HCT116 (cell line): ENCODE data around the gene TSPOAP1. TPM values are rescaled to one million over a fixed set of nuclear protein-coding genes. Genes with fewer than 3 reads are reported as not detected.

Source experiments
- ATAC-seq: fragments of 200-7000 bp; cut with Tn5 transposase; 2 replicates; pipeline ENCODE4 v1.9.1; 2020; ENCODE audit warnings: mild to moderate bottlenecking, moderate library complexity
- BruUV-seq: library from RNA; stranded (reverse); fragments of 400-500 nt; replicated peaks from 2 replicates; lab custom pipeline; 2021; lab: Mats Ljungman, UMichigan
- CTCF ChIA-PET: fragments of 300-600 bp; sonication (Branson Sonifier 250); formaldehyde crosslinking; loops from one replicate; lab custom pipeline; 2021; ENCODE audit warnings: antibody characterized with exemption; lab: Charles Lee
- POLR2A ChIA-PET: fragments of 300-600, 350-600 bp; sonication (Branson Sonifier 250); formaldehyde crosslinking; loops from one replicate; lab custom pipeline; 2021; ENCODE audit warnings: antibody characterized with exemption; lab: Charles Lee
- RAD21 ChIA-PET, 2 experiments: fragments of 300-600 bp; sonication (Branson Sonifier 250); formaldehyde crosslinking; loops; one replicate each; lab custom pipeline; 2023; ENCODE audit warnings: low total read pairs in 2 of 2; ENCODE audit not compliant: uncharacterized antibody in 2 of 2, unreplicated experiment in 2 of 2, low non-redundant PET in 1 of 2; lab: Charles Lee
- DNase-seq: peaks from one replicate; pipeline ENCODE4 v3.0.0-alpha.2; 2010; ENCODE audit warnings: low read depth, low spot score
- H2AFZ ChIP-seq: fragments of 200-600 bp; shearing (Covaris generic), sonication (generic); 2 replicates; pipeline ENCODE4 v1.6.1; 2017; ENCODE audit warnings: low read depth, mixed run types, mixed read lengths, antibody characterized with exemption, low read length; ENCODE audit not compliant: poor library complexity, severe bottlenecking
- H3K27ac ChIP-seq: 2 replicates; pipeline ENCODE4 v1.5.1; 2012; ENCODE audit warnings: low read depth, low read length
- H3K27me3 ChIP-seq: fragments of 200-600 bp; sonication (generic); 2 replicates; pipeline ENCODE4 v1.6.1; 2016; ENCODE audit warnings: mixed run types, low read length, mixed read lengths; ENCODE audit not compliant: insufficient read depth
- H3K36me3 ChIP-seq, 2 experiments: fragments of 200-500 bp in 1 of 2; fragments of 200-600 bp in 1 of 2; sonication (Bioruptor generic) in 1 of 2; sonication (generic) in 1 of 2; 2 replicates each; pipeline versions ENCODE4 v1.5.1 to v1.6.1; 2014 to 2016; ENCODE audit warnings: low read length in 2 of 2, inconsistent platforms in 1 of 2, mixed read lengths in 1 of 2, mixed run types in 1 of 2; ENCODE audit not compliant: insufficient read depth in 2 of 2, control insufficient read depth in 1 of 2
- H3K4me1 ChIP-seq, 2 experiments: fragments of 200-600 bp in 1 of 2; sonication (generic) in 1 of 2; 2 replicates each; pipeline versions ENCODE4 v1.5.1 to v1.6.1; 2012 to 2017; ENCODE audit warnings: low read length in 2 of 2, inconsistent platforms in 1 of 2, mild to moderate bottlenecking in 1 of 2, mixed read lengths in 1 of 2, mixed run types in 1 of 2, moderate library complexity in 1 of 2; ENCODE audit not compliant: insufficient read depth in 2 of 2, control insufficient read depth in 1 of 2
- H3K4me2 ChIP-seq: fragments of 200-600 bp; sonication (generic); 2 replicates; pipeline ENCODE4 v1.6.1; 2017; ENCODE audit warnings: mixed run types, low read length, mixed read lengths
- H3K4me3 ChIP-seq, 2 experiments: fragments of 200-600 bp in 1 of 2; sonication (generic) in 1 of 2; replicated peaks in 1 of 2; 2 replicates each; pipeline ENCODE4 v1.5.1; 2011 to 2016; ENCODE audit warnings: low read length in 2 of 2, control low read depth in 1 of 2, low read depth in 1 of 2, mild to moderate bottlenecking in 1 of 2, mixed read lengths in 1 of 2, mixed run types in 1 of 2
- H3K79me2 ChIP-seq: fragments of 200-600 bp; sonication (generic); 2 replicates; pipeline ENCODE4 v1.6.1; 2017; ENCODE audit warnings: mild to moderate bottlenecking, mixed run types, low read length, moderate library complexity, mixed read lengths; ENCODE audit not compliant: insufficient read depth
- H3K9ac ChIP-seq: fragments of 200-600 bp; sonication (generic); 2 replicates; pipeline ENCODE4 v1.6.1; 2016; ENCODE audit warnings: low read length, mixed read lengths
- H3K9me2 ChIP-seq: fragments of 200-600 bp; sonication (generic), shearing (Covaris generic); 2 replicates; pipeline ENCODE4 v1.6.1; 2017; ENCODE audit warnings: mixed run types, mild to moderate bottlenecking, moderate library complexity; ENCODE audit not compliant: insufficient read depth
- H3K9me3 ChIP-seq, 2 experiments: fragments of 200-500 bp in 1 of 2; fragments of 200-600 bp in 1 of 2; sonication (Bioruptor generic) in 1 of 2; sonication (generic) in 1 of 2; 2 replicates each; pipeline ENCODE4 v1.6.1; 2014 to 2017; ENCODE audit warnings: low read length in 2 of 2, mixed read lengths in 2 of 2, inconsistent platforms in 1 of 2, low read depth in 1 of 2, mild to moderate bottlenecking in 1 of 2, mixed run types in 1 of 2, moderate library complexity in 1 of 2; ENCODE audit not compliant: control insufficient read depth in 1 of 2, insufficient read depth in 1 of 2
- H4K20me1 ChIP-seq: fragments of 200-600 bp; sonication (generic), shearing (Covaris generic); 2 replicates; pipeline ENCODE4 v1.6.1; 2017; ENCODE audit warnings: mixed run types, mild to moderate bottlenecking, moderate library complexity; ENCODE audit not compliant: insufficient read depth
- CBX3 ChIP-seq: IDR thresholded peaks from 2 replicates; pipeline ENCODE4 v1.6.1; 2012; ENCODE audit warnings: low read depth
- CEBPB ChIP-seq: IDR thresholded peaks from 2 replicates; pipeline ENCODE4 v1.6.1; 2012; ENCODE audit warnings: low read depth
- FOSL1 ChIP-seq: IDR thresholded peaks from 2 replicates; pipeline ENCODE4 v1.6.1; 2012; ENCODE audit warnings: low read depth
- RAD21 ChIP-seq: IDR thresholded peaks from 2 replicates; pipeline ENCODE4 v1.6.1; 2012; ENCODE audit warnings: low read depth, mild to moderate bottlenecking
- SP1 ChIP-seq: IDR thresholded peaks from 2 replicates; pipeline ENCODE4 v1.6.1; 2012; ENCODE audit warnings: low read depth
- TCF7L2 ChIP-seq: IDR thresholded peaks from 2 replicates; pipeline ENCODE4 v1.7.0; 2011; ENCODE audit warnings: borderline replicate concordance, inconsistent platforms; ENCODE audit not compliant: insufficient read depth, insufficient read length; ENCODE audit errors: extremely low read depth
- ZNF274 ChIP-seq: fragments of 200-500 bp; sonication (Bioruptor generic); IDR thresholded peaks from 2 replicates; pipeline ENCODE4 v1.6.1; 2014; ENCODE audit warnings: mild to moderate bottlenecking, low read depth, low read length, inconsistent platforms
- intact Hi-C: fragments of 100-400 bp; cut with micrococcal nuclease; formaldehyde crosslinking; loops from 2 replicates; pipeline ENCODE4 v1.10.0; 2022
- total RNA-seq: library from RNA; stranded (reverse); gene quantifications from one replicate; pipeline ENCODE4 v1.2.1, GENCODE V29; 2021; ENCODE audit not compliant: unreplicated experiment
- TF ChIP-seq, protein P1 (sequence below), 3 experiments: fragments of 200-600 bp in 1 of 3; sonication (generic) in 1 of 3; IDR thresholded peaks in 2 of 3; conservative IDR thresholded peaks in 1 of 3; 2 replicates each; pipeline ENCODE4 v1.5.1; 2012 to 2017; ENCODE audit warnings: low read depth in 2 of 3, low read length in 2 of 3, antibody characterized with exemption in 1 of 3, borderline replicate concordance in 1 of 3, control low read depth in 1 of 3, mild to moderate bottlenecking in 1 of 3, mixed read lengths in 1 of 3, mixed run types in 1 of 3, moderate library complexity in 1 of 3; ENCODE audit not compliant: insufficient read depth in 1 of 3
- TF ChIP-seq, protein P2 (sequence below): IDR thresholded peaks from 2 replicates; pipeline ENCODE4 v1.6.1; 2012; ENCODE audit warnings: low read depth

The TSPOAP1 gene
- total RNA-seq, 1 experiment from 2014 or later: 0.27 TPM

DNA sequence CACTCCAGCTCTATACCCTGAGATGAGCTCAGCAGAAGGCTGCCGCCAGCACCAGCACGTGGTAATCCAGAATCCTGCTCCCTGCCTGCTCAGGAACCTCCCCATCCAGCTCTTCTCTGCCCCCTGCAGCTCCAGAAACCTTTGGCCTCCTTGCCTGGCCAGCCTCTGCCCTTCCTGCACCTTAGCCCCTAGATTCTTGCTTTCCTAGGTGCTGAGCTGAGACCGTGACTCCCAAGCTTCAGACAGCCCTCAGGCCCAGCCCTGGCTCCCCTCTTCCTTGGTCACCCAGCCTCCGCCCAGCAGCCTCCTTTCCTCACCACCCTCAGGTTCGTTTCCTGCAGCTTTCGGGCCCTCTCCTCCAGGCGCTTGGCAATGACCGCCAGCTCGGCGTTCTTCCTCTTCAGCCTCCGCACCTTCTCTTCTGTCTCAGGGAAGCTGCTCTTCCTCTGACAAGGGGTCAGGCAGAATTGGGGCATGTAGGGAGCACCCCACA is 2.6 kb downstream of the TSPOAP1 start:
- Histone ChIP-seq H3K9me2 (no peaks in the 10 kb centered on the region), H4K20me1 (no peaks in the 10 kb centered on the region), H3K36me3 (no peaks in the 10 kb centered on the region), H3K4me2 (no peak overlapping the region), H3K4me1 (peaks cover 3 to 9% of the 10 kb centered on the region in 2 experiments; a peak in 2 of 4 replicates), H3K27me3 (no peaks in the 10 kb centered on the region), H3K27ac (no peak overlapping the region), H3K79me2 (no peaks in the 10 kb centered on the region), H3K9me3 (no peaks in the 10 kb centered on the region), H2AFZ (no peak overlapping the region), H3K4me3 (no peak overlapping the region), H3K9ac (no peak overlapping the region)
- DNase-seq (no peak), ATAC-seq (peak; percentile 21; the same call in 1 of the 2 replicates)
- POLR2A ChIA-PET: no interaction called here
- intact Hi-C loops: no loop called here
- CTCF ChIA-PET: interaction anchor here (1.2 to 3.5 kb wide), 2 partner anchors 8 kb away, joined by 3 to 16 read pairs; no protein-coding TSS in a partner anchor
- no TSS peak for BruUV-seq
- TF ChIP-seq CBX3 (no peak), SP1 (no peak), ZNF274 (no peak), CEBPB (no peak), TCF7L2 (peak; percentile 13), RAD21 (no peak), FOSL1 (no peak)
- TF ChIP-seq, protein P1, sequence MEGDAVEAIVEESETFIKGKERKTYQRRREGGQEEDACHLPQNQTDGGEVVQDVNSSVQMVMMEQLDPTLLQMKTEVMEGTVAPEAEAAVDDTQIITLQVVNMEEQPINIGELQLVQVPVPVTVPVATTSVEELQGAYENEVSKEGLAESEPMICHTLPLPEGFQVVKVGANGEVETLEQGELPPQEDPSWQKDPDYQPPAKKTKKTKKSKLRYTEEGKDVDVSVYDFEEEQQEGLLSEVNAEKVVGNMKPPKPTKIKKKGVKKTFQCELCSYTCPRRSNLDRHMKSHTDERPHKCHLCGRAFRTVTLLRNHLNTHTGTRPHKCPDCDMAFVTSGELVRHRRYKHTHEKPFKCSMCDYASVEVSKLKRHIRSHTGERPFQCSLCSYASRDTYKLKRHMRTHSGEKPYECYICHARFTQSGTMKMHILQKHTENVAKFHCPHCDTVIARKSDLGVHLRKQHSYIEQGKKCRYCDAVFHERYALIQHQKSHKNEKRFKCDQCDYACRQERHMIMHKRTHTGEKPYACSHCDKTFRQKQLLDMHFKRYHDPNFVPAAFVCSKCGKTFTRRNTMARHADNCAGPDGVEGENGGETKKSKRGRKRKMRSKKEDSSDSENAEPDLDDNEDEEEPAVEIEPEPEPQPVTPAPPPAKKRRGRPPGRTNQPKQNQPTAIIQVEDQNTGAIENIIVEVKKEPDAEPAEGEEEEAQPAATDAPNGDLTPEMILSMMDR (IDR thresholded peaks at IDR 0.05 in 2 of 3, conservative IDR thresholded peaks at IDR 0.05 in 1 of 3; ENCODE audit: borderline replicate concordance in 1 of 3, insufficient read depth in 1 of 3, low read depth in 2 of 3, low read length in 2 of 3): no peak
- TF ChIP-seq, protein P2, sequence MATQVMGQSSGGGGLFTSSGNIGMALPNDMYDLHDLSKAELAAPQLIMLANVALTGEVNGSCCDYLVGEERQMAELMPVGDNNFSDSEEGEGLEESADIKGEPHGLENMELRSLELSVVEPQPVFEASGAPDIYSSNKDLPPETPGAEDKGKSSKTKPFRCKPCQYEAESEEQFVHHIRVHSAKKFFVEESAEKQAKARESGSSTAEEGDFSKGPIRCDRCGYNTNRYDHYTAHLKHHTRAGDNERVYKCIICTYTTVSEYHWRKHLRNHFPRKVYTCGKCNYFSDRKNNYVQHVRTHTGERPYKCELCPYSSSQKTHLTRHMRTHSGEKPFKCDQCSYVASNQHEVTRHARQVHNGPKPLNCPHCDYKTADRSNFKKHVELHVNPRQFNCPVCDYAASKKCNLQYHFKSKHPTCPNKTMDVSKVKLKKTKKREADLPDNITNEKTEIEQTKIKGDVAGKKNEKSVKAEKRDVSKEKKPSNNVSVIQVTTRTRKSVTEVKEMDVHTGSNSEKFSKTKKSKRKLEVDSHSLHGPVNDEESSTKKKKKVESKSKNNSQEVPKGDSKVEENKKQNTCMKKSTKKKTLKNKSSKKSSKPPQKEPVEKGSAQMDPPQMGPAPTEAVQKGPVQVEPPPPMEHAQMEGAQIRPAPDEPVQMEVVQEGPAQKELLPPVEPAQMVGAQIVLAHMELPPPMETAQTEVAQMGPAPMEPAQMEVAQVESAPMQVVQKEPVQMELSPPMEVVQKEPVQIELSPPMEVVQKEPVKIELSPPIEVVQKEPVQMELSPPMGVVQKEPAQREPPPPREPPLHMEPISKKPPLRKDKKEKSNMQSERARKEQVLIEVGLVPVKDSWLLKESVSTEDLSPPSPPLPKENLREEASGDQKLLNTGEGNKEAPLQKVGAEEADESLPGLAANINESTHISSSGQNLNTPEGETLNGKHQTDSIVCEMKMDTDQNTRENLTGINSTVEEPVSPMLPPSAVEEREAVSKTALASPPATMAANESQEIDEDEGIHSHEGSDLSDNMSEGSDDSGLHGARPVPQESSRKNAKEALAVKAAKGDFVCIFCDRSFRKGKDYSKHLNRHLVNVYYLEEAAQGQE: no peak
- RAD21 ChIA-PET: interaction anchor here in 1 of 2 experiments (0.7 kb wide), 1 partner anchor 9 kb away, joined by 3 read pairs; no protein-coding TSS in a partner anchor
